ENCODE data around the gene PASD1.

Gene PASD1, protein sequence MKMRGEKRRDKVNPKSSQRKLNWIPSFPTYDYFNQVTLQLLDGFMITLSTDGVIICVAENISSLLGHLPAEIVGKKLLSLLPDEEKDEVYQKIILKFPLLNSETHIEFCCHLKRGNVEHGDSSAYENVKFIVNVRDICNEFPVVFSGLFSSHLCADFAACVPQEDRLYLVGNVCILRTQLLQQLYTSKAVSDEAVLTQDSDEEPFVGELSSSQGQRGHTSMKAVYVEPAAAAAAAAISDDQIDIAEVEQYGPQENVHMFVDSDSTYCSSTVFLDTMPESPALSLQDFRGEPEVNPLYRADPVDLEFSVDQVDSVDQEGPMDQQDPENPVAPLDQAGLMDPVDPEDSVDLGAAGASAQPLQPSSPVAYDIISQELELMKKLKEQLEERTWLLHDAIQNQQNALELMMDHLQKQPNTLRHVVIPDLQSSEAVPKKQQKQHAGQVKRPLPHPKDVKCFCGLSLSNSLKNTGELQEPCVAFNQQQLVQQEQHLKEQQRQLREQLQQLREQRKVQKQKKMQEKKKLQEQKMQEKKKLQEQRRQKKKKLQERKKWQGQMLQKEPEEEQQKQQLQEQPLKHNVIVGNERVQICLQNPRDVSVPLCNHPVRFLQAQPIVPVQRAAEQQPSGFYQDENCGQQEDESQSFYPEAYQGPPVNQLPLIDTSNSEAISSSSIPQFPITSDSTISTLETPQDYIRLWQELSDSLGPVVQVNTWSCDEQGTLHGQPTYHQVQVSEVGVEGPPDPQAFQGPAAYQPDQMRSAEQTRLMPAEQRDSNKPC

DNA sequence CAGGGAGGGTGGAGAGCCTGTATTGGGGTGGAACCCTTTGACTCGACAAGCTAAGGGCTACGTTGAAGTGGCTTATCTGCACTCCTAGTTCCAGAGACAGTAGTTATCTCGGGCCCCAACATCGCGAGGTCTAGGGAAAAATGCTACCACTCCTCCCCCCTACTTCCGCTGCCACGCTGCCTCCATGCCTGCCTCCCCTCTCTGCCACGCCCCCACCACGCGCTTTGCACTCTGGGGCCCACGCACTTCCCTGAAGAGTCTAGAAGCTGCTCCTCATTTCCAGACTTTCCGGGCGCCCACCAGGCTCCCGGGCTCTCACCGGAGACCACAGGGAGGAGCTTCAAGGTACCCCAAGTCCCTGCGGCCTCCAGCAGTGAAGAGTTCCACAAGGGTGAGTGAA lies at the start of gene PASD1:
Gene PASD1, plus strand, starts transcription at position 227 of the 400 bp plus-strand sequence. CDS start 37,879 bp downstream, outside the sequence.
- no peak for ATAC-seq (ENCODE audit: low read depth)
- Histone ChIP-seq H3K4me3 (ENCODE audit: severe bottlenecking) (no peak within 1 kb of the TSS), H3K36me3 (ENCODE audit: low read depth) (no peaks in the 10 kb centered on the region), H3K4me1 (ENCODE audit: insufficient read depth, poor library complexity, severe bottlenecking) (no peaks in the 10 kb centered on the region), H3K27me3 (ENCODE audit: insufficient read depth, poor library complexity, severe bottlenecking) (no peaks in the 10 kb centered on the region), H3K9me3 (ENCODE audit: severe bottlenecking) (no peaks in the 10 kb centered on the region), H3K27ac (ENCODE audit: poor library complexity, severe bottlenecking) (no peak within 1 kb of the TSS)
- DNase-seq (ENCODE audit: low spot score) = no peak
- TF ChIP-seq, protein P1, sequence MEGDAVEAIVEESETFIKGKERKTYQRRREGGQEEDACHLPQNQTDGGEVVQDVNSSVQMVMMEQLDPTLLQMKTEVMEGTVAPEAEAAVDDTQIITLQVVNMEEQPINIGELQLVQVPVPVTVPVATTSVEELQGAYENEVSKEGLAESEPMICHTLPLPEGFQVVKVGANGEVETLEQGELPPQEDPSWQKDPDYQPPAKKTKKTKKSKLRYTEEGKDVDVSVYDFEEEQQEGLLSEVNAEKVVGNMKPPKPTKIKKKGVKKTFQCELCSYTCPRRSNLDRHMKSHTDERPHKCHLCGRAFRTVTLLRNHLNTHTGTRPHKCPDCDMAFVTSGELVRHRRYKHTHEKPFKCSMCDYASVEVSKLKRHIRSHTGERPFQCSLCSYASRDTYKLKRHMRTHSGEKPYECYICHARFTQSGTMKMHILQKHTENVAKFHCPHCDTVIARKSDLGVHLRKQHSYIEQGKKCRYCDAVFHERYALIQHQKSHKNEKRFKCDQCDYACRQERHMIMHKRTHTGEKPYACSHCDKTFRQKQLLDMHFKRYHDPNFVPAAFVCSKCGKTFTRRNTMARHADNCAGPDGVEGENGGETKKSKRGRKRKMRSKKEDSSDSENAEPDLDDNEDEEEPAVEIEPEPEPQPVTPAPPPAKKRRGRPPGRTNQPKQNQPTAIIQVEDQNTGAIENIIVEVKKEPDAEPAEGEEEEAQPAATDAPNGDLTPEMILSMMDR (IDR thresholded peaks at IDR 0.05; ENCODE audit: poor library complexity, severe bottlenecking) = no peak

DNA sequence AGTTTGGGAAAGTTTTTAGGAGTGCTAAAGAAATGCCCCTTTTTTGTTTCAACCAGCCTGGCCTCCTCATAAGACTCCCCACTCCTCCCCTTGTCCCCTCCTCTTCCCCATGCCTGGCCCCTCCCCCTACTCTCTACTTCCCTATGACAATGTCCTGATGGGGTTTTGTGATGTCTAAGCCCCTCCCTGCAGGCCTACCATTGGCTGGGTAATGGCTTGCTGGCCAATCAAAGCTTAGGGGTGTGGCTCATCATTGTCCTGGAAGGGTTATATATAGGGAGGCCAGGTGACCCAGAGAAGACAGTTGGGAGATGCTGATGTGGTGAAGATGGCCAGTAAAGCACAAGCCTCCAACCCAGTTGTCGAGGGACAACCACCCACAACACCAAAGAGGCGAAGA lies 48.2 kb upstream of the PASD1 start:
- Histone ChIP-seq H3K4me3 (ENCODE audit: severe bottlenecking) (no peak overlapping the region), H3K4me1 (ENCODE audit: insufficient read depth, poor library complexity, severe bottlenecking) (no peaks in the 10 kb centered on the region), H3K27me3 (ENCODE audit: insufficient read depth, poor library complexity, severe bottlenecking) (no peaks in the 10 kb centered on the region), H3K27ac (ENCODE audit: poor library complexity, severe bottlenecking) (no peak overlapping the region), H3K9me3 (ENCODE audit: severe bottlenecking) (no peaks in the 10 kb centered on the region), H3K36me3 (ENCODE audit: low read depth) (no peaks in the 10 kb centered on the region)
- TF ChIP-seq, protein P1 (IDR thresholded peaks at IDR 0.05; ENCODE audit: poor library complexity, severe bottlenecking) = no peak
- DNase-seq (ENCODE audit: low spot score) (no peak), ATAC-seq (ENCODE audit: low read depth) (no peak)

DNA sequence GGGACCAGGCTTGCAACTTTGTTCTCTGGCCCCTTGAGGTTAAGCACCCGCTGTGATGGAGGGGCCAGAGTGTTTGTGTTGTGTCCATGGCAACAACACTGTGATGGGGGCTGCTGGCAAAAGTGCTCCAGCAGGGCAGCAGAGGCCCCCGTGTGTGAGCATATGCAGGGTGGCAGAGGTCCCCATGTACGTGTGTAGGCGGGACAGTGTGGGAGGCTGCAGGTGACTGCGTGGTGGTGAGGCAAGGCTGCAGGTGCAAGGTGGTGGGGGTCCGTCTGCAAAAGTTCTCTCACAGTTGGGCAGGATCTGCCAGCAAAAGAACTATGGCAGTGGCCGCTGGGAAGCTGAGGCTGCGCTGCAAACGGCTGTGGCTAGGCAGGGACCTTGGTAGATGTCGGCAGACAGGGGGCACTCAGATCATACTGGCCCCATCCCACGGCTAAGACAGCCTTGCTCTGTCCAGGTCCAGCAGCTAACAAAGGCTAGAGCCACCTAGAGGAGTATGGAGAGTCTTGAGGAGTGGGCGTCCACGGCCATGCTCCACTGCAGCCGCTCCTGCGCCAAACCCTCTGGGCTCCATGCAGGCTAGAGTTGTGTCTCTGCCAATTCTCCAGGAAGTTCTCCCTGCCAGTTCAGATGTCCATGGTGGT lies 46.8 kb upstream of the PASD1 start:
- ATAC-seq (ENCODE audit: low read depth) (no peak), DNase-seq (ENCODE audit: low spot score) (no peak)
- Histone ChIP-seq H3K27me3 (ENCODE audit: insufficient read depth, poor library complexity, severe bottlenecking) (no peaks in the 10 kb centered on the region), H3K4me1 (ENCODE audit: insufficient read depth, poor library complexity, severe bottlenecking) (no peaks in the 10 kb centered on the region), H3K4me3 (ENCODE audit: severe bottlenecking) (no peak overlapping the region), H3K36me3 (ENCODE audit: low read depth) (no peaks in the 10 kb centered on the region), H3K27ac (ENCODE audit: poor library complexity, severe bottlenecking) (no peak overlapping the region), H3K9me3 (ENCODE audit: severe bottlenecking) (no peaks in the 10 kb centered on the region)
- TF ChIP-seq, protein P1 (IDR thresholded peaks at IDR 0.05; ENCODE audit: poor library complexity, severe bottlenecking) = no peak

DNA sequence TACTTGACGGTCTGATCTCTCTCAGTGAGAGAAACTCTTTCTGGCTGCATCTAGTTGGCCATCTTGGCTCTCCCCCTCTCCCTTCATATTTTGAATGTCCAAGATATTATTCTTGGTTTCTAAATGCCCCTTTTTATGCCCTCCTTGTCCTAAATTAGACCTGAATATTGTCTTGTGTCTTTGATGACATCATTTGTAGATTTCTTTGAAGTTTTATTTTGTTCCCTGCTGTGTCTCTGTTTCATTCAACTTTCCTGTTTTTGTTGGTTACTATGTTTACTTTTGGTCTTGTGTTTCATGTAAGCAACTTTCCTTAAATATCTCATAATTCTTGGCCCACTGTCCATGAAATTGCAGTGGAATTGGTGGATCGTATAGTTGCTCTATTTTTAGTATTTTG lies 46.1 kb upstream of the PASD1 start:
- TF ChIP-seq, protein P1 (IDR thresholded peaks at IDR 0.05; ENCODE audit: poor library complexity, severe bottlenecking) = no peak
- Histone ChIP-seq H3K4me1 (ENCODE audit: insufficient read depth, poor library complexity, severe bottlenecking) (no peaks in the 10 kb centered on the region), H3K36me3 (ENCODE audit: low read depth) (no peaks in the 10 kb centered on the region), H3K9me3 (ENCODE audit: severe bottlenecking) (no peaks in the 10 kb centered on the region), H3K27ac (ENCODE audit: poor library complexity, severe bottlenecking) (no peak overlapping the region), H3K27me3 (ENCODE audit: insufficient read depth, poor library complexity, severe bottlenecking) (no peaks in the 10 kb centered on the region), H3K4me3 (ENCODE audit: severe bottlenecking) (no peak overlapping the region)
- DNase-seq (ENCODE audit: low spot score) = no peak
- no peak for ATAC-seq (ENCODE audit: low read depth)
